Astrocyte (in vitro differentiated cells and primary cell): ENCODE results near the gene DENND6B. TPM values are rescaled to one million over a fixed set of nuclear protein-coding genes. Genes with fewer than 3 reads are reported as not detected.
A peak's percentile ranks its signal among the peaks of the same experiment; 100 is the strongest.

Source experiments
- DNase-seq: peaks from one replicate; pipeline ENCODE4 v3.0.0-alpha.2; 2010; ENCODE audit warnings: low read depth
- FAIRE-seq: peaks from 2 replicates; lab custom pipeline; 2011; peaks lifted over from hg19 to GRCh38; lab: Jason Lieb, UNC
- H2AFZ ChIP-seq: 2 replicates; pipeline ENCODE4 v1.6.0; 2012; ENCODE audit warnings: low read depth, low read length, inconsistent platforms
- H3K27ac ChIP-seq: 2 replicates; pipeline ENCODE4 v1.5.1; 2011; ENCODE audit warnings: low read depth, low read length, inconsistent platforms
- H3K27me3 ChIP-seq: 2 replicates; pipeline ENCODE4 v1.6.0; 2011; ENCODE audit warnings: low read length, inconsistent platforms; ENCODE audit not compliant: insufficient read depth
- H3K36me3 ChIP-seq: 2 replicates; pipeline ENCODE4 v1.5.1; 2011; ENCODE audit warnings: low read length, inconsistent platforms; ENCODE audit not compliant: insufficient read depth
- H3K4me1 ChIP-seq: 2 replicates; pipeline ENCODE4 v1.5.1; 2011; ENCODE audit warnings: low read length, inconsistent platforms; ENCODE audit not compliant: insufficient read depth
- H3K4me2 ChIP-seq: 2 replicates; pipeline ENCODE4 v1.6.0; 2012; ENCODE audit warnings: low read length, inconsistent platforms
- H3K4me3 ChIP-seq: 2 replicates; pipeline ENCODE4 v1.5.1; 2011; ENCODE audit warnings: low read depth, mild to moderate bottlenecking, low read length, inconsistent platforms; ENCODE audit not compliant: insufficient read depth
- H3K79me2 ChIP-seq: 2 replicates; pipeline ENCODE4 v1.6.0; 2012; ENCODE audit warnings: mild to moderate bottlenecking, low read length, inconsistent platforms; ENCODE audit not compliant: insufficient read depth
- H3K9ac ChIP-seq: 2 replicates; pipeline ENCODE4 v1.6.0; 2012; ENCODE audit warnings: mild to moderate bottlenecking, low read length, inconsistent platforms
- H3K9me3 ChIP-seq: 2 replicates; pipeline ENCODE4 v1.5.1; 2012; ENCODE audit warnings: low read depth, mild to moderate bottlenecking, low read length, inconsistent platforms; ENCODE audit not compliant: insufficient read depth
- H4K20me1 ChIP-seq: 2 replicates; pipeline ENCODE4 v1.6.0; 2012; ENCODE audit warnings: low read length, inconsistent platforms; ENCODE audit not compliant: insufficient read depth
- H3K27ac Mint-ChIP-seq: one replicate; pipeline ENCODE4 v1.8.0; 2021; ENCODE audit warnings: mild to moderate bottlenecking, mixed read lengths; ENCODE audit not compliant: unreplicated experiment
- H3K27me3 Mint-ChIP-seq: one replicate; pipeline ENCODE4 v1.8.0; 2021; ENCODE audit warnings: low read depth, mixed read lengths; ENCODE audit not compliant: unreplicated experiment
- H3K36me3 Mint-ChIP-seq: one replicate; pipeline ENCODE4 v1.8.0; 2021; ENCODE audit warnings: low read depth, mixed read lengths; ENCODE audit not compliant: unreplicated experiment
- H3K4me1 Mint-ChIP-seq: one replicate; pipeline ENCODE4 v1.8.0; 2021; ENCODE audit warnings: low read depth, mixed read lengths; ENCODE audit not compliant: unreplicated experiment
- H3K4me3 Mint-ChIP-seq: one replicate; pipeline ENCODE4 v1.8.0; 2021; ENCODE audit warnings: mild to moderate bottlenecking, moderate library complexity, mixed read lengths; ENCODE audit not compliant: unreplicated experiment
- H3K9me3 Mint-ChIP-seq: one replicate; pipeline ENCODE4 v1.8.0; 2021; ENCODE audit warnings: mild to moderate bottlenecking, mixed read lengths; ENCODE audit not compliant: unreplicated experiment
- CTCF ChIP-seq: IDR thresholded peaks from 2 replicates; pipeline ENCODE4 v1.5.1; 2011; ENCODE audit warnings: low read depth, mild to moderate bottlenecking, inconsistent platforms, low read length, moderate library complexity; ENCODE audit not compliant: insufficient read depth
- EZH2 ChIP-seq: IDR thresholded peaks from 2 replicates; pipeline ENCODE4 v1.6.1; 2012; ENCODE audit warnings: mild to moderate bottlenecking, low read length, inconsistent platforms; ENCODE audit not compliant: insufficient read depth
- total RNA-seq: library from RNA; stranded (reverse); gene quantifications from 2 replicates; pipeline ENCODE4 v1.2.1, GENCODE V29; 2021

The DENND6B gene
- total RNA-seq, 1 donor from 2014 or later = 5.4 TPM

- Mint-ChIP-seq H3K4me3 (peak overlapping the region; percentile 54), H3K27me3 (no peaks in the 10 kb centered on the region), H3K4me1 (peaks cover 2% of the 10 kb centered on the region), H3K27ac (no peak overlapping the region), H3K9me3 (no peaks in the 10 kb centered on the region), H3K36me3 (no peaks in the 10 kb centered on the region)
- Histone ChIP-seq H2AFZ (no peak overlapping the region), H4K20me1 (peaks cover 68% of the 10 kb centered on the region), H3K9ac (no peak overlapping the region), H3K36me3 (peaks cover 12% of the 10 kb centered on the region), H3K27ac (no peak overlapping the region), H3K9me3 (no peaks in the 10 kb centered on the region), H3K4me3 (no peak overlapping the region), H3K79me2 (peaks cover 59% of the 10 kb centered on the region), H3K4me1 (peaks cover 14% of the 10 kb centered on the region), H3K27me3 (no peaks in the 10 kb centered on the region), H3K4me2 (no peak overlapping the region)
- no peak for TF ChIP-seq EZH2
- TF ChIP-seq CTCF = no peak
- DNase-seq = no peak
- FAIRE-seq = no peak
Observed at GRCh38 chr22:50286275-50286674, 40.5 kb downstream of the DENND6B start.

- Mint-ChIP-seq H3K9me3 (no peaks in the 10 kb centered on the region), H3K4me1 (peaks cover 2% of the 10 kb centered on the region), H3K27ac (peak overlapping the region; percentile 80), H3K36me3 (no peaks in the 10 kb centered on the region), H3K27me3 (no peaks in the 10 kb centered on the region), H3K4me3 (peak overlapping the region; percentile 54)
- no peak overlapping the region for H3K9ac ChIP-seq
- TF ChIP-seq CTCF (no peak), EZH2 (no peak)
- H3K36me3 ChIP-seq = peaks cover 13% of the 10 kb centered on the region
- no peak overlapping the region for H2AFZ ChIP-seq
- H3K4me3 ChIP-seq = no peak overlapping the region
- H3K27me3 ChIP-seq = no peaks in the 10 kb centered on the region
- DNase-seq (no peak), FAIRE-seq (no peak)
- peaks cover 14% of the 10 kb centered on the region for H3K4me1 ChIP-seq
- no peak overlapping the region for H3K4me2 ChIP-seq
- no peak overlapping the region for H3K27ac ChIP-seq
- H3K9me3 ChIP-seq = no peaks in the 10 kb centered on the region
- H4K20me1 ChIP-seq = peaks cover 66% of the 10 kb centered on the region
- H3K79me2 ChIP-seq = peaks cover 53% of the 10 kb centered on the region
Observed at GRCh38 chr22:50285568-50286229, 41.1 kb downstream of the DENND6B start.

- Histone ChIP-seq H3K9ac (no peak overlapping the region), H3K4me3 (no peak overlapping the region), H3K4me2 (no peak overlapping the region), H3K9me3 (no peaks in the 10 kb centered on the region), H3K79me2 (peaks cover 41% of the 10 kb centered on the region), H3K36me3 (peaks cover 15% of the 10 kb centered on the region), H3K4me1 (peaks cover 14% of the 10 kb centered on the region), H3K27ac (no peak overlapping the region), H3K27me3 (no peaks in the 10 kb centered on the region), H2AFZ (no peak overlapping the region), H4K20me1 (peaks cover 54% of the 10 kb centered on the region)
- Mint-ChIP-seq H3K4me1 (peaks cover 2% of the 10 kb centered on the region), H3K9me3 (no peaks in the 10 kb centered on the region), H3K36me3 (no peaks in the 10 kb centered on the region), H3K4me3 (no peak overlapping the region), H3K27me3 (no peaks in the 10 kb centered on the region), H3K27ac (peak overlapping the region; percentile 26)
- TF ChIP-seq CTCF (no peak), EZH2 (no peak)
- no peak for FAIRE-seq
- no peak for DNase-seq
Observed at GRCh38 chr22:50284479-50284878, 42.3 kb downstream of the DENND6B start.
